Middle frontal gyrus (tissue), 1 donor: ENCODE results near the gene TOP3B.
"Not testable (repeated sequence)": the region's sequence is repeated elsewhere in the genome, so short reads cannot be mapped to it uniquely, and the experiment has no call there.

Experiments
- DNase-seq: peaks from one replicate; pipeline ENCODE4 v3.0.0-alpha.2; 2015; ENCODE audit warnings: low spot score; ENCODE audit errors: extremely low spot score

The TOP3B gene

DNA sequence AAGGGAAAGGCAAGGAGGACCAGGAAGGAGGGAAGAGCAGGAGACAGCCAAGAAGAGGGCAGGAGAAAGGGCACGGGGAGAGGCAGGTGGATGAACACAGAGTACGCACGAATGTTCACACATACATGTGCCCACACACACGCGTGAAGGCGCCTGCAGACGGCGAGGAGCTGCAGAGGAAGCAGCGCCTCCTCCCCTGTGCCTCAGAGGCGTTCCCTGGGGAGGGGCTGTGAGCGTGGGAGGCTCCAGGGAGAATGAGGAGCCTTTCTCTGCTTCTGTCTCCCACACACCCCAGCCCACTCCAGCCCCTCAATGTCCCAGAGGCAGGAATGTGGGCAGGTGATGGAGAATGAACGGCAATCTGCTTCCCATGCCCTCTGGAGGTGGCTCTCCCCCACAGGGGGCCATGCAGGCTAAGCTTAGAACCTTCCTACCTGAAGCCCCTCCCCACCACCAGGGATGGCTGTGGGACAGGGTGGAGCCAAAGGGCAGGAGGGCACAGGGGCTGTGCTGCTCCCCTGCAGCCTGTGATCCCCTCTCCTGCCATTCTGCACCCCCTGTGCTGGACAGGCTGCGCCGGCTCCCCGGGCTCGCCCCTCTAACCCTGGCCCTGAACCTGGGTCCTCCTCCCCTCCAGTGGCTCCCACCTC is 55.3 kb downstream of the TOP3B start:
- DNase-seq: no peak

DNA sequence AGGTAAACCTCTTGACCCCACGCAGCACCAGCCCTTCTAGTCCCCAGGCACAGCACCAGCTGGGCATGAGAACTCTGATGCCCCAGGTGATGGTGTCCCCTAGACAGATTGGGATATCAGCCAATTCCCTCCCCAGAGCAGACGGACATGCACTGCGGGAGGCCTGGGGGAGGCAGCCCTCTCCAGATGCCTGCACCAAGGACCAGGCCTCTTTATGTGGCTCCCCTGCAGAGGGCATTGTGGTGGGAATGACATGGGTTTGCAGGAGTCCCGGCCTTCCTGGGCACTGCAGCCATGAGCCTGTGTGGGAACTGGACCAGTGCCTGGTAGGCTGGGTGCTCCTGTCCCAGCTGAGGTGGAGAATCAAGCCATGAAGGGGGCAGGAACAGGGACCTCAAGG is 55.9 kb downstream of the TOP3B start:
- DNase-seq: no peak

DNA sequence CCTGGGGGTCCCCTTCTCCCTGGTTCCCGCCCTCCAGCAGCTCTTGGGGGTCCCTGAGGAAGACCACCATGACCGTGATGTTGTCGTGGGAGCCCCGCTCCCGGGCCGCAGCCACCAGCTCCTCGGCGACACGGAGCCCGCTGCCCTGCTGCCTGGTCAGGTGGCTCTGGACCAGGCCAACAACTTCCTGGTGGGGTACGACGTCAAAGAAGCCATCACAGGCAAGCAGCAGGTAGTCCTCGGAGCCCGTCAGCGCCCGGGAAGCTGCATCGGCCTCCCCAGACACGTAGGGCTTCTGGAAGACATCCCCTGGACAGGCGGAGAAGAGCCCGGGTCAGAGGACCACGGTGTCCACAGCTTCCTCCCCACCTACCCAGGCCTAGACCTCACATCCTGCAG is 59.4 kb downstream of the TOP3B start:
- DNase-seq: no peak

DNA sequence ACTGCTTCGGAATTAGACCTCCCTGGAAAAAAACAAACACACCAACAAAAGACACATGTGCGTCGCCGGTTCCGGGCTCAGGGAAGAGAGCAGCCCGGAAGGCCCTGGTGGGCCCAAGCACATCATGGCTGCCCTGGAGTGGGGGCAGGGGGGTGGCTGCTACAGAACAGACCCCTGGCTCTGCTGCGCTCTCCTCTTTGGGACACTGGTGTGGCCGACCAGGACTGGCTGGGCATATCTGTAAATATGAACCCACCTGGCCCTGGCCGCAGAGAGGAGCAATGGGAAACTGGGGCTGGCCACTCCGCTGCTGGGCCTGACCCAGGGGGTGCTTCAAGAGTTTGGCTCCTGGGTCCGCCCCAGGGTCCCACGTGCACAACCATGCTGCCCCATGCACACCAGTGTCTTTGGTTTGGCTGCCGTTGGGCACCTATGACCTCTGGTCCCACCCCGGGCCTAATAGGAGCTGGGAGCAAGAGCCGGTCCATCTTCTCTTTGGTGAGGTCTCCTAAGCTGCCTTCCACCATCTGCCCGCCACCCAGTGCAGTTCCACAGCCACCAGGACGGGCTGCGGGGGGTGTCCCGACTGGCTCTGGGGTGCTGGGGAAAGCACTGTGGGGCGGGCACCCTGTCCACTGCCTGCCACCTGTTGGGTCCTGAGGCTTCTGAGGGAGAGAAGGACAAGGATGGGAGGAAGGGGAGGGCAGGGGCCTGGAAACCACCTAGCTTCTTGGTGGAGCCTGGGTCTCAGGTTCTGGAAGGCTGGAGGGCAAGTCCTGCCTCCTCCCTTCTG is 60.0 kb downstream of the TOP3B start:
- no peak for DNase-seq

DNA sequence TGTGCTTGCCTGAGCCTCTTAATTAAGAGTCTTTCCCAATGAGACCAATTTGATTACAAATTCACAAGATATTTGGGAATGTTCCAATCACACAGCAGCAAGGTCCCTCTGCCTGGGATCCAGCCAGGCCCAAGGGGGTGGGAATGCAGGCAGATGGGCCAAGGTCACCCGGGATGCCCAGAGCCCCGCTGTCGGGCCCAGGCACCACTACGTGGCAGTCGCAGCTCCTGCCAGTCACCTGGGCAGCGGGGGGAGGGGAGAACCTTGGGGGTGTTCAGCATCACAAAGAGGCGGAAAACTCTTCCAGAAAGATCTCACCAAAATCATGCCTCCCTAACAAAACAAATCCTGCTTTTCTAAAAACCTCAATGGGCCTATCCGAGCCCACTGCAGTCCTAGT is 60.9 kb downstream of the TOP3B start:
- no peak for DNase-seq

DNA sequence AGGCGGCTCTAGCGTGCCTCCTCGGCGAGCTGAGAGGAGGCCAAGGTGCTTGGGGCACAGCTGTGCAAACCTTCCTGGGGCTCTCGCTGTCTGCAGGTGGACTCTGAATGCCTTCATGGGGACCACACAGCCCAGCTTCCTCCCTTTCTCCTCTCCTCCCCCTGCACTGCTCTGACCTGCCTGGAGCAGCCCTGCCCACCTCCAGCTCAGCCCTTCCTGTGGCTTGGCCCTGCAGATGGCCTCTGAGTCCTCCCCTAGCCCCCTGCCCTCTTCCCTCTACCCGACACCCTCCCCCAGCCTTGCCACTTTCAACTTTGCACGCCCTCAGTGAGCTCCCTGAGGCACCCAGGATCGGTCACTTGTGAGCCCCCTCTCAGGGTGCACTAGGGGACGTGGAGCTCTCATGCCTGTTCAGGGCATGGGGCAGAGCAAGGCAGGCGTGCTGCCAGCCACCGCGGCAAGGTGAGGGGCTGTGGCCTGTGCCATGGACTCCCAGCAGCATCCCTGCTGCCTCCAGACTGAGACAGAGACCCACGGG is 61.3 kb downstream of the TOP3B start:
- DNase-seq: no peak

DNA sequence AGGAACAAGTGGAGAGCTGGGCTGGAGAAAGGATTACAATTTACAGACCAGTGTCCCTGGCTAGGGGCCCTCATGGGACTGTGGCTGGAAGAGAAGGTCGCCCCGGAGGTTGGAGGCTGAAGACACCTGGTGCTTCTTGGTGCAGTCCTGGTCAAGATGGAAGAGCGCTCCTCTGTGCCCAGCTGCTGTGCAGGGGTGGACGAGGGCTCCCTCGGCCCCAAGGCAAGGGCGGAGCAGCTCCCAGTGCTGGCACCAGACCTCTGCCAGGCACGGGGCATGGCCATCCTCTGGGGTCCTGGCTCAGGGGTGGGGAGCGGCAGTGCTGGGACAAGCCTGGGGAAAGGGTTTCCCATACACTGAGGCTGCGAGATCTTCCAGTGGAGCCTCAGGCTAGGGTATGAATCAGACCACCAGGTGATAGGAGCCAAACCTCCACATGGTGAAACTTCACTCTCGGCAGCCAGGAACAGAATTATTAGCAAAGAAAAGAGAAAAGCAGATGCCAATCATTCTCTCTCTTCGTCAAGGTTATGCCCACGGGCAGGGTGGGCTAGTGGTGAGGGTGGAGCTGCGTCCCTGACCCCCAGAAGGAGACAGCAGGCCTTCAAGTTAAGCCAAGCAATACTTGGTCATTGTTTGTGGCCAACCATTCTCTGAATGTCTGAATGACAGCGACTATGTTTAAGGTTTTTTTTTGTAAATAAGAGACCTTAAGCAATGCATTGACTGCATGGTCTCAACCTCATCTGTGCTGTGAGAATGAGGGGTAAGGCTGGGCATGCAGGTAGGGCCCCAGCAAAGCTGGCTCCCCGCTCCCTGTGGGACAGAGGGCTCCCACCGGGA is 62.0 kb downstream of the TOP3B start:
- no peak for DNase-seq

DNA sequence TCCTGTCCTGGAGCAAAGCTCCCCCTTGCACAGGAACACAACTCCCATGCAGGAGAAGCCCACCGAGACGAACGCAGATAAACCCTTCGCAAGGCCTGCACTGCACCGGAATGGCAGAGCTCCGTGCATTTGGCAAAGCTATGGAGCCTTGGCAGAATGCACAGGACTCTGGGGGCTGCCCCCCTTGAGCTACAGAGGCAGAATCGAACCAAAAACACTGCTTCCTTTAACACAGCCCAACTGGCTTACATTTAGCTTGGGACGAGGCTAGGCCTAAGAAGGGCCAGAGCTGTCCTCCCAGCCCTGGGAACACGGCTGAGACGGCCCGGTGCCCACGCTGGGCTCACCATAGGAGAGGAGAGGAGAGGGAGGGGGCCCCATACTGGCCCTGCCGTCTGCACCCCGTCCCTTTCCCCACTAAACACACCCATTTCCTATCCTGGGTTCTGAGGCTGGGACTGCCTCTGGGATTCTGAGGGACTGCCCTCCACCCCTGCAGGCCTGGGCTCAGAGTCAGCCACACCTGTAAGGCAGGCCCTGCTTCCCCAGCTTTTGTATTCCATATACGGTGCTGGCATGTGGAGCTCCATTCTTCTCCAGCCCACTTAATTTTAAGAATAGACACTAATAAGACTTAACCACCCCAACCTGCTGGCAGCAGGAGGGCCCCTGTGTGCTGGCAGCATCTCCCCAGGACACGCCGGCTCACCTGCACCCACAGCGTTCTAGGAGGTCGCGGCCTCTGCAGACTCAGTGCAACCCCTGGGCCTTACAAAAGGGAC is 62.9 kb downstream of the TOP3B start:
- DNase-seq: no peak

DNA sequence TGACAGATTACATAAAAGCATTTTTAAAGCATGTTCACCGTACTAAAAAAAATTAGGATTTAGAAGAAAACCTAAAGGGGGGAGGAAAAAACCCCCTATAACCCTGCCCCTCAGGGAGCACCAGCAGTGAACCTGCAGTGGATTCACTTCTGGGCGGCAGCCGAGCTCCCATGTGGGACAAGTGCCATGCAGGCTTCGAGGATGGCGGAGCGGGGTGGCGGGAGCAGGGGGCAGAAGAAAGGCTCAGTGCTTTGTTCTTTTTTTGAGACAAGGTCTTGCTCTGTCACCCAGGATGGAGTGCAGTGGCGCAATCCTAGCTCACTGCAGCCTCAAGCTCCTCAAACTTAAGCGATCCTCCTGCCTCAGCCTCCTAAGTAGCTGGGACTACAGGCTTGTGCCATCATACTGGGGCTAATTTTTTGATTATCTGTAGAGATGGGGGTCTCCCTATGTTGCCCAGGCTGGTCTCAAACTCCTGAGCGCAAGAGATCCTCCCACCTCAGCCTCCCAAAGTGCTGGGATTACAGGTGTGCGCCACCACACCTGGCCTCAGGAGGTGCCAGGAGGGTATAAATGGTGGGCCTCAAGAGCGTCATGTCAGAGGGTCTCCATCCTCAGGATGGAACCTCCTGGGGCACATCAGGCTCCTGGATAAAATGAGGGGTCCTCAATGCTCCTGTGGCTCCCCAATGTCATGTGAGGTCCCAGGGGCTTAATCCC is 64.0 kb downstream of the TOP3B start:
- no peak for DNase-seq

DNA sequence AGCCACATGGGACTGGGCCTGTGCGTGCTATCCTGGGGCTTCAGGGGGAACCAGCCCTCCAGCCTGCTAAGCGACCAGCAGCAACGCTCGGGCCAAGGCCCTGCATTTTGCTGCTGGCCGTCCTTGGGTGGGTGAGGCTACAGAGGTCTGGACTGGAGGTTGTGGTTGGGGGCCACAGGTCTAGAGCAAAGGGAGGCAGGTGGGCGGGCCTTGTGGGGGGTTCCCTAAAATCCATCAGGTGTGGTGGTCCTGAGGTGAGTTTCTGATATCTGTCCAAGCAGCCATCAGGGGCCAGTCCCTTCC is 64.7 kb downstream of the TOP3B start:
- no peak for DNase-seq

DNA sequence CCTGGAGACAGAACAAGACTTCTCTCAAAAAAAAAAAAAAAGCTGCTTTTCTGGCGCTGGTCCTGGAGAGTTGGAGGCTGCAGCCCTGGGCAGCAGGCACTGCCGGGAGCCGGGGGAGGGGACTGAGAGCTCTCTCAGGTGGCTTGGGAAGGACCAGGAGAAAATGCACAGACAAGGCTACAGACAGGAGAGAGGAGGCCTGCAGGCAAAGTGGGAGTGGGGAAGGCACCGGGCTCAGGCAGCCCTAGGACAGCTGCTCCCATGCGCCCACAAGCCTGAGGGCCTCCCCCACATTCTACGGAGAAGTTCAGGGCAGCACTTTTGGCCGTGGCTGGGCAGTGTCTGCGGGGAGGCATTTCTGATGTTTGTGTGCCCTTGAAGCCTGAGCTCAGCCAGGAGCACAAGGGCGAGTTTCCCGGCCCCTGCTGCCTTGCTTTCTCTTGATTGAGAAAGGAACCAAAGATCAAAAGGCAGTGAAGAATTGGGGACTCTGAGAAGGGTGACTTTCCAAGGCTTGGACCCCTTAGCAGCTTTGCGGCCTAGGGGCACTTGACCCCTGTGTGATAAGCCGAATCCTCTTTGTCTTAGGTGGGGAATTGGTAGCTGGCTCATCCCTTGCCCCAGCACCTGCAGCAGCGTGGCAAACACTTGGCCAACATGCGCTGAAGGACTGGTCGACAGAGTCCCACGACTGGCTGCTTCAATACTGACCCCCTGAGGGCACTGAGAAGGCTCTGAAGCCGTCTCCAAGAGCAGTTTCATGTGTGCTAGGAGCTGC is 65.2 kb downstream of the TOP3B start:
- DNase-seq: no peak

DNA sequence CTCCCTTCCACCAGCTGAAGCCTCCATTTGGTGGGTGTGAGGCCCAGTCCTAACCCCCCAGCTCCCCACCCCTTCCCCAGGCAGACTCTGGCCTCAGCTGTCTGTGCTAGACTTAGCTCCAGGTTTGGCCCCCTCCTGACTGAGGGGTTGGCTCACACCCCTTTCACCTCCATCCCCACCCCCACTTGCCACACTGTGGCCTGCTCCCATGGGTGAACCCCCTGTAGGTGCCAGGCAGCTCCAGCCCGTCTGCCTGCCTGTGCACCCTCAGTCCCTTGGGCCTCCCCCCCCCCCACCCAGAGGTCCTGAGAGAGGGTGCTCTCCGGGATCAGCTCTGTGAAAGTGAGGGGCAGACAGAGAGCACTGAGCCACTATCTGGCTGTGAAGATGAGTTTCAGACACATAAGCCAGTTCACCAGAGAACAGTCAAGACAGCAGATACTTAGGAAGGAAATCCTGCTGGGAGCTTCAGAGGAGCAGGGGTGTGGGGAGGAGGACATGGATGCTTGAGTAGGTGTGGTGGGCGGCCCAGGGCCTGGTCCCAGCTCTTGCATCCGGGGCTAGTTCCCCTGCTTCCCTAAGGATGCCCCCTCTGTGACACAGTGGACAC is 66.2 kb downstream of the TOP3B start:
- no peak for DNase-seq

DNA sequence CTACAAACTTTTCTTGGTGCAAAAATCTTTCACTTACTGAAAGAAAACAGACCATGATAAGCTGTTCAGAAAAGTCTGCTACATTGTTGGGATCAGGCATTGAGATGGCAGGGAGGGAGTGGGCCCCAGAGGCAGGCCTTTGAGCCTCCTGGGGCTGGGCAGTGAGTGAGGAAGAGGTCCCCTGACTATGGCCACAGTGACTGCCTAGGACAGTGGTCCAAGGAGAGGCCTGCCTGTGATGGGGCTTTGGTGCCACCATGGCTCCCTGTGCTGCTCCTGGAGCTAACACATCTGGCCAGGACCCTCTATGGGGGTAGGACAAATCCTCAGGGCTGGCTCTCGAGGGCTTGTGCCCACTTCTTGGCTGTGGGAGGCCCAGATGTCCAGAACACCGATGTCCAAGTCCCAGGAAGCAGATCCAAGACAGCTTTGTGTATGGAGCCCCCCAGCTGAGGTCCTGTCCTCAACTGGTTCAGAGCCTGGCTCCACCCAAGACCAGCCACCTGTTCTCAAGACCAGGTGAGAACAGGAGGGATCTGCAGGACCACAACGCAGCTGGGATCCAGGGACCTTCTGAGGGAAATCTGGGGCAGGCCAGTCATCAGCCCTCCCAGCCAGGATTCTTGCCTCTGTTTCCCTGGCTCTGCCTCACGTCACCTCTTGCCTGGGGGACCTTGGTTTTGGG is 66.8 kb downstream of the TOP3B start:
- no peak for DNase-seq

DNA sequence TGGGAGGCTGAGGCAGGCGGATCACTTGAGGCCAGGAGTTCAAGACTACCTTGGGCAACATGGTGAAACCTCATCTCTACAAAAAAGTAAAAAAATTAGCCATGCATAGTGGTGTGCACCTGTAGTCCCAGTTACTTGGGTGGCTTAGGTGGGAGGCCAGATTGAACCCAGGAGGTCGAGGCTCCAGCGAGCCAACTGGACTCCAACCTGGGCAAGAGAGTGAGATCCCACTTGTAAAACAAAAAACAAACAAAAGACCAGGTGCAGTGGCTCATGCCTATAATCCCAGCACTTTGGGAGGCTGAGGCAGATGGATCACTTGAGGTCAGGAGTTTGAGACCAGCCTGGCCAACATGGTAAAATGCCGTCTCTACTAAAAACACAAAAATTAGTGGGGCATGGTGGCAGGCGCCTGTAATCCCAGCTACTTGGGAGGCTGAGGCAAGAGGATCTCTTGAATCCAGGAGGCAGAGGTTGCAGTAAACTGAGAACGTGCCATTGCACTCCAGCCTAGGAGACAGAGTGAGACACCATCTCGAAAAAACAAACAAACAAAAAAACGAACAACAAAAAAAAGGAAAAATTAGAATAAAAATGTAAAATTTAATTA is 68.4 kb downstream of the TOP3B start:
- DNase-seq: not testable (repeated sequence)

DNA sequence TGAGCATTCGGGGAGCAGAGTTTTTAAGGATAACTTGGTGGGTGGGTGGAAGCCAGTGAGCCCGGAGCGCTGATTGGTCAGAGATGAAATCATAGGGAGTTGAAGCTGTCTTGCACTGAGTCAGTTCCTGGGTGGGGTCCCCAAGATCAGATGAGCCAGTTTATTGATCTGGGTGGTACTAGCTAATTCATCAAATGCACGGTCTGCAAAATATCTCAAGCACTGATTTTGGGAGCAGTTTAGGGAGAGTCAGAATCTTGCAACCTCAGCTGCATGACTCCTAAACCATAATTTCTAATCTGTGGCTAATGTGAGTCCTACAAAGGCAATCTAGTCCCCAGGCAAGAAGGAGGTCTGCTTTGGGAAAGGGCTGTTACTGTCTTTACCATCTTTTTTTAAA is 72.2 kb downstream of the TOP3B start:
- not testable (repeated sequence) for DNase-seq

DNA sequence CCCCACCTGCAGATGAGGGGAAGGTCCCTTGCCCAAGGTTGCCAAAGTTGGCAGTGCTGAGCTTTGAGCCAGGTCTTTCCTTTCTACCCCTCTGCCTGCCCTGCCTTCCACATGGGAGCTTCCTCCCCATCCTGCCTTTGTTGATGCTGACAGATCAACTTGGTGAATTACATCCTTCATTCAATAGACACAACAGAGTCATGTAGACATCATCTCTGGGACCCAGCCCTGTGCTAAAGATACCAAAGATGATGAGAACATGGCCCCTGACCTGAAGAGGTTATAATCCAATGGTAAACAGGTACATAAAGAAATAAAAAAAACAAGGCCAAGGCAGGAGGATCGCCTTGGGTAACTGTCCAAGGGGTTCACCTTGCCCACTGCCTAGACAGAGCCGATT is 72.7 kb downstream of the TOP3B start:
- no peak for DNase-seq

DNA sequence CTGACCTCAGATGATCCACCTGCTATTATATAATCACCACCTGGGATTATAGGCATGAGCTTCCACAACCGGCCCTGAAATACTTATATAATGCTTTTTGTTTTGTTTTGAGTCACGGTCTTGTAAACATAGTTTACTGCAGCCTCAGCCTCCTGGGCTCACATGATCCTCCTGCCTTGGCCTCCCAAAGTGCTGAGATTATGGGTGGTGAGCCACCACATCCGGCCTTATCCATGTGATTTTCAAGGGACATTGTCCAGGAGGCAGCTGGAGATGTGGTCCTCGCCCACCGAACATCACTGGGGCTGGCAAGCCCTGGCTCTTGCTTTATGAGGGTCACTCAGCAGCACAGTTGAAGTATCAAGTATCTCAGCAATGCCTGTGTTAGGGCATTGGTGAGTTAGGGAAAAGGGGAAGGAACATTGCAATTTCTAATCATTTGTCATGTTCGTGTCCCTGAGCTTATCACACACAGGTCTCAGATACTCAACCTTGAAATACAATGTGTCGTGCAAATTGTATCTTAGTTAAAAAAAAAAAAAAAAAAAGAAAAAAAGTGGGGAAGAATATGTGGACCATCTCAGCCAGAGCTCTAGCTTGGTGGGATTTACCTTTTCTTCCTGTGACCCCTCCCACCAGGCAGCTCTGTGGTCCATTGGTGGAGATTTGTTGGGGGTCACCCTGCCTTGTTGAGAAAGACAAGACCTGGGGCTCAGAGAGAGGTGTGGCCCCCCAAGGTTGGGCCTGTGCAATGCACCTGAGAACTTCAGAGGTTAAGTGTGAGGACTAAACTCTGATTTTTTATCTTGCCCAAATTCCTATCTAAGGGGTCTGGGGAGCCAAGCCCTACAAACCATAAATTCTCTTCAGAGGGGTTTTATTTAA is 74.7 kb downstream of the TOP3B start:
- DNase-seq: no peak
